HK-2 (cell line): ENCODE results near the gene BEST3.
"Not testable (repeated sequence)": the region's sequence is repeated elsewhere in the genome, so short reads cannot be mapped to it uniquely, and the experiment has no call there.

Experiments
- DNase-seq: peaks from one replicate; pipeline ENCODE4 v3.0.0-alpha.2; 2018; ENCODE audit not compliant: unreplicated experiment

The BEST3 gene

GRCh38 chr12:69688021-69688420, 11.1 kb downstream of the BEST3 start:
- no peak for DNase-seq

GRCh38 chr12:69687390-69687789, 11.7 kb downstream of the BEST3 start:
- DNase-seq: no peak

- DNase-seq: no peak
These were observed 12.4 kb downstream of the BEST3 start for GRCh38 chr12:69686731-69687130.

GRCh38 chr12:69685810-69686209, 13.3 kb downstream of the BEST3 start:
- no peak for DNase-seq

- no peak for DNase-seq
These were observed 14.6 kb downstream of the BEST3 start for GRCh38 chr12:69684466-69684865.

- DNase-seq: no peak
These were observed 16.9 kb downstream of the BEST3 start for GRCh38 chr12:69682110-69682755.

GRCh38 chr12:69679119-69679518, 20.0 kb downstream of the BEST3 start:
- no peak for DNase-seq

DNA sequence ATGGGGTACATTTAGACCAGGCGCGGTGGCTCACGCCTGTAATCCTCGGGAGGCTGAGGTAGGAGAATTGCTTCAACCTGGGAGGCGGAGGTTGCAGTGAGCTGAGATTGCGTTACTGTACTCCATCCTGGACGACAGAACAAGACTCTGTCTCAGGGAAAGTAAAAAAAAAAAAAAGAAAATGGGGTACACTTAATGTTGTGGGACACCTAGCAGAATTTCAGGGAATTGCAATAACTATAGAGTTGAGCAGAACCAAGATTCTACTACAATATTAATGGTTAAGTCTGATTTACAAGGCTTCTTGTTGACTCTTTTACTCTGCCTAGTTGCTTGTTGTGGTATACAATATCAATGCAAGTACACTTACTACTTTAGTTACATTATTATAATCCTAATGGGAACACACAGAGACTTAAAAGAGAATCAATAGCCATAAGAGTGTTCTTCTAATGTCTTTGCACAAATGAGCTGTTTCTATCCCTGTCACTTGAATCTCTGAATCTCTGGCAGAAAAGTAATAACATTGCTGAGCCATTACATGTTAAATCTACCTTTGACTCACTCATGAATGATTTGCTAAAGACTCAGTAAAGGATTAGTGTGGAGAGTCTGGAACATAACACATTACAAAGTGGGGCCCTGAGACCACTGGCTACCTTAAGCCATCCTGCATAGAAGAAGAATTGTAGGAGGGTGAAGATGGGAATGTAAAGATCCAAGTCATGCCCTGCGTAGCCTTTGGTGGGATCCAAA, 22.7 kb downstream of the BEST3 start:
- no peak for DNase-seq

GRCh38 chr12:69672195-69672594, 26.9 kb downstream of the BEST3 start:
- DNase-seq: no peak

- no peak for DNase-seq
These were observed 27.5 kb downstream of the BEST3 start for GRCh38 chr12:69671597-69671996.

- no peak for DNase-seq
These were observed 32.3 kb downstream of the BEST3 start for GRCh38 chr12:69666798-69667197.

DNA sequence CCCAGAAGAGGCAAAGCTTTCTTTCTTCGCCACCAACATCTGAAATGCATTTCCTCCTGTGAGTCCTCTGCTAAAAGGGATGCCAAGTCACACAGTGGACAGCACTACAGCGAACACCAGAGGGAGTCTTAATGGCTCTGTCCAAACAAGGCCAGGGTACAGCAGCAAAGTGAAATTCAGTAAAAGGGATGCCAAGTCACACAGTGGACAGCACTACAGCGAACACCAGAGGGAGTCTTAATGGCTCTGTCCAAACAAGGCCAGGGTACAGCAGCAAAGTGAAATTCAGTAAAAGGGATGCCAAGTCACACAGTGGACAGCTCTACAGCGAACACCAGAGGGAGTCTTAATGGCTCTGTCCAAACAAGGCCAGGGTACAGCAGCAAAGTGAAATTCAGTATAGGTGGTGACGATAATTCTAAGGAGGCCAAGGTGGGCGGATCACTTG, 34.1 kb downstream of the BEST3 start:
- DNase-seq: not testable (repeated sequence)

- no peak for DNase-seq
These were observed 35.4 kb downstream of the BEST3 start for GRCh38 chr12:69663726-69664125.

GRCh38 chr12:69662764-69663163, 36.3 kb downstream of the BEST3 start:
- no peak for DNase-seq

GRCh38 chr12:69661386-69661785, 37.7 kb downstream of the BEST3 start:
- DNase-seq: no peak

- DNase-seq: no peak
These were observed 38.8 kb downstream of the BEST3 start for GRCh38 chr12:69660164-69660863.

GRCh38 chr12:69658203-69658602, 40.9 kb downstream of the BEST3 start:
- DNase-seq: no peak

DNA sequence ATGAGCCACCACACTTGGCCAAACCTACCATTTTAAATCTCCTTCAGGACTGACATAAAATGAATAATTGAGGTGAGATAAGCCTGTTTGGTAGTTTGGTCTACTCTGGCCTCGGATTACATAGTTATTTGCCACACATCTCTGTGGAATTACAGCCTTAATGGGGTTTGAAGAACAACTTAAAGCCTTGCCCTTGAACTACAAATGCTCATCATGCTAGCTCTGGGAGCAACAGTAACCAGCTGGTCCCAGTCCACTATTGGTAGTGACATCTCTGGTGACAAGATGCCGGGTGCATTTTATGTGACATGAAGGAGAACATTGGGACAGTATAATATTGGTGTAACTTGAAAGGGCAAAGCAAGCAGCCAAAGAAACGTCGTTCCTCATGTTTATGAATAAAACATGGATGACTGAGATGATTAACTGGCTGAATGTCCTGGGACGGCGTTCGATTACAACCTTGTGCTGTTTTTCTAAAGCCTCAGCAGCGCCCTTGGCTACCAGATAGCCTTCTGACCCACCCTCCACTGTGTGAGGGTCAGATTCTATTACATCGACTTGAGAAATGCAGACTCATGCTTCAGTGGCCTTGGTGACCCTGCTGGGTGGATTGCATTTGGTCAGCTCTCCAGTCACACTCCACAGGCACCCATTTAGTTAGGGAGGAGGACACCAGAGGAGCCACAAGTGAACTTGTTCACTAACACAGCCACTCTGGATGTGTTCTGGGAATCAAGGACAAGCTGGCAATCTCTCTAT, 41.5 kb downstream of the BEST3 start:
- DNase-seq: no peak

DNA sequence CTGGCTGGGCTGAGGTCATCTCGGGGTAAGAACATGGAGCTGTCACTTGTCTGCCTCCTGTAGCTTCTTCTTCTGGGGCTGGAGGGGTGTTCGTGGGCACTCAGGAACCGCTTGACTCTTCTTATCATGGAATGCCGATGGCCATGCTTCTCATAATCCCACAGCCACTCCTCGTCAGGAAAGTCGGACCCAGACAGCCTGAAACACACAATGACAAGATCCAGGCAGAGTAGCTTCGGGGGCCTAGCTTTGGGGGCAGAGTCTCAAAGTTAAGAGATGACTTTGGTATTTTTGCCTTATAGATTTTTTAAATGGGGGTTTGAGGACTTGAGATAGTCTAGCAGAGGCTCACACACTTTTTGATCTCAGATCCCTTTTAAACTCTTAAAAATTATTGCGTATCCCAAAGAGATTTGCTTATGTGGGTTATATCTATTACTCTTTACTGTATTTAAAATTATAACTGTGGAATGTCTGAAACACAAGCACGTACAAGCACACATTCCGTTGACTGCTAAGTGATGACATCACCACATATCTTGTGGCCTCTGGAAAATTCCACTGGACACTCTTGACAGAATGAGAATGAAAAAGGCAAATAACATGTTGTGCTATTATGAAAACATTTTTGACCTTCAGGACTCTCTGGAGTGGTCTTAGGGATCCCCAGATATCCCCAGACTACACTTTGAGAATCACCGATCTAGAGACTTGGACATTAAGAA, 43.3 kb downstream of the BEST3 start:
- peak; percentile 27 for DNase-seq

- DNase-seq: no peak
These were observed 45.4 kb downstream of the BEST3 start for GRCh38 chr12:69653703-69654102.

DNA sequence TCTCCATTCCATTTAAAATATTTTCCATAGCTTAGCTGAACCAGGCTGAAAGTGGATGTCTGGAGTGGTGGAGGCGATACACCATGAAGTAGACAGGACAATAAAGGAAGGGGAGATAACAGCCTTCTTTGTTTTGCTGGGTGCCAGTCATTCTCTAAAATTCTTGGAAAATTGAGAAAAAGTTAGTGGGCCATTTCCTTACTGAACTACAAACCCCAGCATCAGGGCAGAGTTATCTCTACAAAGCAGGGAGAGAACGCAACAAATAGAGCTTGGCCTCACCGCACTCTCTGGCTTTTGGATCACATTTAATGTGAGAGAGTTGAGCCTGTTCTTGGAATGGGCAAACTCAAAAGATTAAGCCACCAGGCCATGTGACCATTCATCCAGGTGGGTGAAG, 47.2 kb downstream of the BEST3 start:
- no peak for DNase-seq
